Right hindlimb (tissue), 1 donor: ENCODE data around the gene PSME3.
"Not testable (repeated sequence)": the region's sequence is repeated elsewhere in the genome, so short reads cannot be mapped to it uniquely, and the experiment has no call there.

Experiments
- DNase-seq: peaks from one replicate; pipeline ENCODE4 v3.0.0-alpha.2; 2018

The PSME3 gene

GRCh38 chr17:42878924-42879595 lies 45.9 kb downstream of the PSME3 start:
- no peak for DNase-seq

GRCh38 chr17:42879596-42879985 lies 46.4 kb downstream of the PSME3 start:
- peak; percentile 34 for DNase-seq

GRCh38 chr17:42880776-42881310 lies 47.6 kb downstream of the PSME3 start:
- DNase-seq: no peak

GRCh38 chr17:42881706-42882105 lies 48.5 kb downstream of the PSME3 start:
- DNase-seq: not testable (repeated sequence)

GRCh38 chr17:42882166-42882565 lies 49.0 kb downstream of the PSME3 start:
- DNase-seq: no peak

GRCh38 chr17:42883802-42884558 lies 50.8 kb downstream of the PSME3 start:
- no peak for DNase-seq

GRCh38 chr17:42885806-42886205 lies 52.6 kb downstream of the PSME3 start:
- not testable (repeated sequence) for DNase-seq

- no peak for DNase-seq
Measured at GRCh38 chr17:42886283-42887176, 53.3 kb downstream of the PSME3 start.

GRCh38 chr17:42889809-42890208 lies 56.6 kb downstream of the PSME3 start:
- DNase-seq: no peak

- DNase-seq: peak; percentile 78
Measured at GRCh38 chr17:42891539-42892152, 58.4 kb downstream of the PSME3 start.

GRCh38 chr17:42893359-42893758 lies 60.2 kb downstream of the PSME3 start:
- DNase-seq: peak; percentile 46
